HAP-1 (cell line): ENCODE measurements around the gene GRAPL.
"Not testable (repeated sequence)": the region's sequence is repeated elsewhere in the genome, so short reads cannot be mapped to it uniquely, and the experiment has no call there.

ENCODE experiments used
- DNase-seq, 2 experiments: peaks; one replicate each; pipeline ENCODE4 v3.0.0-alpha.2; 2016 to 2020; ENCODE audit warnings: low spot score in 2 of 2
- H3K27me3 ChIP-seq: fragments of 250-450 bp; sonication (Bioruptor Pico); 2 replicates; pipeline ENCODE4 v1.5.1; 2020; ENCODE audit warnings: low read depth, mild to moderate bottlenecking, moderate library complexity
- H3K36me3 ChIP-seq: fragments of 250-450 bp; sonication (Bioruptor Pico); replicated peaks from 2 replicates; pipeline ENCODE4 v1.5.1; 2020; ENCODE audit warnings: mild to moderate bottlenecking
- H3K4me1 ChIP-seq: fragments of 250-450 bp; sonication (Bioruptor Pico); 2 replicates; pipeline ENCODE4 v1.5.1; 2020; ENCODE audit warnings: mild to moderate bottlenecking
- H3K4me3 ChIP-seq: fragments of 250-450 bp; sonication (Bioruptor Pico); 2 replicates; pipeline ENCODE4 v1.5.1; 2020; ENCODE audit warnings: mild to moderate bottlenecking, moderate library complexity
- H3K9me3 ChIP-seq: fragments of 250-450 bp; sonication (Bioruptor Pico); 2 replicates; pipeline ENCODE4 v1.5.1; 2020; ENCODE audit warnings: mild to moderate bottlenecking, moderate library complexity
- in situ Hi-C: fragments of 300-500 bp; cut with MboI; formaldehyde crosslinking; loops from 3 replicates; pipeline ENCODE4 v1.14.3; 2020; ENCODE audit warnings: low sequenced_read_pairs, inconsistent platforms, mixed read lengths

The GRAPL gene

DNA sequence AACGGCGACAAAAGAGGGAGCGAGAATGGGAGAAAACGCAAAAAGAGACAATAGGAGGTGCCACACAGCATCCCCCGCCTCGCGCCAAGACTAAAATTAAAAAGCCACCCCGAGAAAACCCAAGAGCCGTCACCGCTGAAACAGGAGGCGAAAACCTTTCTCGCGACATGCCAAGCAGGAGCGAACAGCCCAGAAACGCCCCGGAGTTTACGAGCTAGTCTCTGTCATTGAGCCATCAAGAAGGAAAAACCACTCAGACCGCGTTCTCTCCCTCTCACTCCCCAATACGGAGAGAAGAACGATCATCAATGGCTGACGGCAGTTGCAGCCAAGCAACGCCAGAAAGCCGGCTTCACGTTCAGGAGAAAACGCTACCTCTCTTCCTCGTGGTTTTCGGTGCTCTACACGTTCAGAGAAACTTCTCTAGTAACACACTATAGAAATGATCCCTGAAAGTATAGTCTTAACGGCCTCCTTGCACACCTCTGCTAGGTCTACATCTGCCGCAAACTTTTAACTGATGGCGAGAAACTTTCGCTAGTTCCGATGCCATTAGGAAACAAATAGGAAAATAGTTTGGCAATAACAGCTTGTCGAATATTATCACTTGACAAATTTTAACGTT lies 62.5 kb downstream of the GRAPL start:
- H3K27me3 ChIP-seq, DNase-seq, H3K4me1 ChIP-seq, H3K9me3 ChIP-seq, H3K36me3 ChIP-seq, in situ Hi-C loops, H3K4me3 ChIP-seq: not testable (repeated sequence)

- H3K4me1 ChIP-seq, DNase-seq, in situ Hi-C loops, H3K27me3 ChIP-seq, H3K36me3 ChIP-seq, H3K4me3 ChIP-seq, H3K9me3 ChIP-seq: not testable (repeated sequence)
Measured at GRCh38 chr17:19196382-19197204, 69.2 kb downstream of the GRAPL start.

- H3K27me3 ChIP-seq, H3K4me3 ChIP-seq, in situ Hi-C loops: not testable (repeated sequence)
Measured at GRCh38 chr17:19202448-19202847, 75.1 kb downstream of the GRAPL start.

DNA sequence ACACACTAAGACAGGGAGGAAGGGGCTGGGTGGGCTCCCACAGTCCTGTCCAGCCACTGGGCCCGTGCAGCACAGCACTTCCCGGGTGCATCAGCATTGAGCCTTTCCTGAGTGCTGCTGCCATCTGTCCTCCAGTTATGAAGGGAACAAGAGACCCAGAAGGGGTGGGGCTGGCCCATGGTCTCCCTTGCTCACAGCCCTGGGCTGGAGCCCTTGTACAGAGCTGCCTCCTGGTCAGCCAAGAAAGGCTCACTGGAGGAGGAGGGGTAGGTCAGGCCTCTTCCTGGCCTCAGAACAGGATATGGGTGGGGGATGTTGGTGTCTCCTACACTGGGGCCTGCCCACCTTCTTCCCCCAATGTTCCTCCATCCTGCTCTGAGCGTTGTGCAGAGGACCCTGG lies 76.0 kb downstream of the GRAPL start:
- in situ Hi-C loops, H3K4me1 ChIP-seq, H3K4me3 ChIP-seq, H3K27me3 ChIP-seq, H3K36me3 ChIP-seq, DNase-seq, H3K9me3 ChIP-seq: not testable (repeated sequence)

More at GRCh38 chr17:19202448-19202847, 75.1 kb downstream of the GRAPL start:
- not testable (repeated sequence) for H3K9me3 ChIP-seq, H3K36me3 ChIP-seq, H3K4me1 ChIP-seq, DNase-seq
